GOT3 (cell line): ENCODE data around the gene PTTG1.

ENCODE experiments used
- DNase-seq: peaks from one replicate; lab custom pipeline; 2025; ENCODE audit warnings: mixed read lengths; lab: John Stamatoyannopoulos, UW

PTTG1 gene

DNA sequence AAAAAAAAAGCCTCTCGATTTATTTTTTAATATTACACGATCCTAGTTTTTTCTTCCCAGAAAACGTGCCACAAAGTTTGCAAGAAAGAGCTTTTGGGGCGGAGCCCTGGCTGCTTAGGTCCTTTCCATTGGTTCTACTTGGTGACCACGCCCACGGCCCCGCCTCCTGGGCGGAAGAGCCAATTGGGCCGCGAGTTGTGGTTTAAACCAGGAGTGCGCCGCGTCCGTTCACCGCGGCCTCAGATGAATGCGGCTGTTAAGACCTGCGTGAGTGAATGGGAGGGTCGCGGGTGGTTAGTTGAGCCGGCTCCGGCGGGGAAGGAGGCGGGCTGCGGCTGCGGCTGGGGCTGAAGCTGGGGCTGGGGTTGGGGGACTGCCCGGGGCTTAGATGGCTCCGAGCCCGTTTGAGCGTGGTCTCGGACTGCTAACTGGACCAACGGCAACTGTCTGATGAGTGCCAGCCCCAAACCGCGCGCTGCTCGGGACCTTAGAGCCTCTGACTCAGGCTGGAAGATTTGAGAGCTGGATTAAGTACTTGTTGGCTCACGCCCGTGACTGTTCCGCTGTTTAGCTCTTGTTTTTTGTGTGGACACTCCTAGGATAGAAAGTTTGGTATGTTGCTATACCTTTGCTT is at the start of gene PTTG1:
TSS of gene PTTG1 (plus strand) at position 231 of the 634 bp plus-strand sequence. CDS start 458 bp downstream, outside the sequence.
- DNase-seq, result peak; percentile 84

DNA sequence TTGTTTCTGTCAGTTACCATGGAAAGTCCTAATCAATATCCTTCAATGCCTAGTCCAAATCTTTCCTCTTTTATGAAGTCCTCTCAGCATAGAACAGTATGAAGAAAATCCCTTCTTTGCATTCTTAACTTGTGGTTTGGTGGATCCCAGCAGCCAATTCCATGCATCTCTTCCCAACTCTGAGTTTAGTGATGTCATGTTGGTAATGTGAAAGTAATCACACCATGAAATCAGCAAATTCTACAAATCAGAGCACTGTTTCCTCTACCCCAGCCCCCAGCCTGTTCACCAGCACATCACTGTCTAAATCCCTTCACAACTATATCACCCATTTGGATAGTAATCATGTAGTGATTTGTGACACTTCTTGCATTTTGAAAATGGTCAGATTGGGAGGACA is 46.5 kb upstream of the PTTG1 start:
- no peak for DNase-seq

DNA sequence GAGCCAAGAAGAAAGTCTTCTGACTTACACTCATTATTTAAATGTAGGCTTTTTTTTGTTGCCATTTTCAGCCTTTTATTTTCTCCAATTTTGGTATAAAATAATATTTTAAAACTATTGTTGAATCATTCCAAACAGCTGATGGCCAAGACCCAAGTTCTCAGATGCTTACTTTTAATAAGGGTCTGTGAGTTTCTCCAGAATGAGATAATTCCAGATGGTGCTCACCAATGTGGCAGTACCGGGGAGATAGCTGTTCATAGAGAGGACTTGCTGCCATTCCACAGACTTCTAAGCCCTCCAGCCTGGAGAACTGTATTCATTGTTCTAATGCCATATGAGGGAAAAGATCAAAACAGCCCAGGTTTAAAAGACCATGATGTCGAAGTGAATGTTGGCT is 46.0 kb upstream of the PTTG1 start:
- DNase-seq, result no peak

DNA sequence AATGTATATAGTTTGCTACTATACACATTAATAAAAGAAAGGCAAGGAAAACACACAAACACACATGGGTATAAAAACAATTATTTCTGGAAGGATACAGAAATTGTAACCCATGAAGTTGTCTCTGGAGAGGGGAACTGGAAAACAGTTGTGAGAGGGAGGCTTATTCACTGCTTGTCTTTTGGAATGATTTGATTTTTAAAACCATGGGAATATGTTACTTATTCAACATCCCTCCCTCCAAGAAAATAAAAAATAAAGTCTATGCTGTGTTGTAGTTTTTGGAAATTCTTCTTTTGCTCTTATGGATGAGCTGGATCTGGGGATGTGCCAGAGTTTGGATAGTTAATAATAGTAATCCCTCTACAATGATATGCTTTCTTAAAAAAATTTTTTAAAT is 45.2 kb upstream of the PTTG1 start:
- DNase-seq, result no peak

DNA sequence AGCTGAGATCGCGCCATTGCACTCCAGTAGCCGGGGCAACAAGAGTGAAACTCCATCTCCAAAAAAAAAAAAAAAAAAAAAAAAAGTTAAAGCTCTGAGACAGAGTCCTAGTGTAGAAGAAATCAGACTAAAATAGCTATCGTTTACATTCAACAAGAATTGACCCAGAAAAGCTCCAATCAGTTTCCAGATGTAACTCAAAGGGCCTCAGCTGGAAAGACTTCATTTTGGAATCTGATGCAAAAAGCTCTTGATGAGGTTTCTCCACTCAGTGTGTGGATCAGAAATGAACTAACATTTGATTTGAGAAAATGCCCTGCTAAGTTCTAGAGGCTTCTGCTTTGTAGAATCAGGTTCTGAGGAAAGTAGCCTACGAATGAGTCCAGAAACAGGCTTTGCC is 44.0 kb upstream of the PTTG1 start:
- no peak for DNase-seq

DNA sequence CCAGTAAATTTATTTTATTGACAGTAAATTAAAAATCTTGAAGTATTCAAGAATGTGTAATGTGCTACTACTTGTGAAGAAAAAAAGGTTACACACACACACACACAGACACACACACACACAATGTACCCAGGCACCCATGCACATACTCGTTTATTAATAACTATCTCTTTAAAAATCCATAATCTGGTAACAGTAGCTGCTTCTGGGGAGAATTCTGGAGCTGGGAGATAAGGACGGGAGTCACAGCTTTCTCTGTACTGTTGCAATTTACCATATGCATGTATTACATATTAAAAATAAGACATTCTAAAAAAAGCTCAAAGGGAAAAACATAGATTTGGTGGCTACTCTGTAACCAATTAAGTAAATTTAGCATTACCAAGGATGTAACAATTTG is 43.3 kb upstream of the PTTG1 start:
- no peak for DNase-seq

DNA sequence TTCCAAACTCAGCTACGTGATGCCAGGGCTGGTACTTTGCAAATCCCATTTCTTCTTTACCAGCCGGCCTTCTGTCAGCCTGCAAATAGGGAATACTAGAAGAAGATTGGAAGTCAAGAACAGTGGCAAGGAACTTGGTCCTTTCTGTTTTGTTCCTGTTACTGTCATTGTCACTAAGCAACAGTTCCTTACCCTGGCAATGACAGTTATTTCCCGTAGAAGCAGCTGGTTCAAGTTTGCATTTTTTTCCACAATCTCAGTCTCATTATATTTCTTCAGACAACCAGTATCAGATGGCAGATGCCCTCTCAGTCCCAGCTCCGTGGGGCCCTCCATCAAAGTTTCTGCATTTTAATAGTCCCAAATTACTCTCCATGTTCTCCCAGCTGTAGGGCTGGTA is 42.1 kb upstream of the PTTG1 start:
- no peak for DNase-seq

DNA sequence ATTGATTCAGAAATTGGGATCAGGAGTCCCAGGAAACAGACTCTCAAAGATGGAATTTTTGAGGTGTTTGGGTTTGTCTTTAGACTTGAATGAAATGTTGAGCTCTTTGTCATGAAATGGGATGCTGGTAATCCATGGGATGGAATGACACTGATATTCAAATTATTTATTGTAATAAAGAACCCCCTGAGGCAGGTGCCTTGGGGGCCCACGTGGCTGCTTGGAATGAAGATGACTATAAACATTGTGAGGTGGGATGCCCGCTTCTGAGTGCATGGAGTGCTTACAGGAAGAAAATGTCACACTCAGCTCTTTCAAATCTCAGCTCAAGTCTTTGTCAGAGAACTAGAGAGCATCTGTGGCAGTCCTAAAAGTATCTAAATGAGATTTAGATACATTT is 41.6 kb upstream of the PTTG1 start:
- no peak for DNase-seq

DNA sequence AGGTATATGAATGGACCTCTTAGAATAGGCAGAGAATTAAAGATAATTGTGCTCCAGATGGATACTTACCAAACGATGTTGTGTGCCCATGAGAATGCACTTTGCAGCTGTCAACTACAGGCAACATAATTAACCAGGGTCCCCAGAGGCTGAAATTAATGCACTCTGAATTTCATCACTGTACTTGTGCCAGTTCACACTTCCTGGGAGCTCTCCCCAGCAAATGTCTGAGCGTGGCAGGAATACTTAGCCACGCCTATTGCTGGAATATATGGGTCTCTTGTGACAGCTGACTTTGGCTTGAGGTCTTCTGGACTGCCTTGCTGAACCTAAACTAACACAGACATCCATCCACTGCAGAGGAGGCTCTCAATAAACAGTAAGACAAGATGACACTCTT is 39.3 kb upstream of the PTTG1 start:
- no peak for DNase-seq

DNA sequence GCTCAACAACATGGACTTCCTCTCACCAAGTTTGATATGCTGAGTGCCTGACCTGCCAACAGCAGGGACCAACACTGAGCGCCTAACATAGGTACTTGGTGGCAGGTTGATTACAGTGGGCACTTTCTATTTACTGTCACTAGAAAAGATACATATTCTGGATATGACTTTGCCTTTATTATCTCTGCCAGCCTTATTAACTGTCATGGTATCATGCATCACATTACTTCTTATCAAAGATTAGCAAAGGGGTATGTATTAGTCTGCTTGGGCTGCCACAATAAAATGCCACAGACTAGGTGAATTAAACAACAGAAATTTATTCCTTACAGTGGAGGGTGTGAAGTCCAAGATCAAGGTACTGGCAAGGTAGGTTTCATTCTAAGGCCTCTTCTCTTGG is 37.0 kb upstream of the PTTG1 start:
- DNase-seq, result no peak

DNA sequence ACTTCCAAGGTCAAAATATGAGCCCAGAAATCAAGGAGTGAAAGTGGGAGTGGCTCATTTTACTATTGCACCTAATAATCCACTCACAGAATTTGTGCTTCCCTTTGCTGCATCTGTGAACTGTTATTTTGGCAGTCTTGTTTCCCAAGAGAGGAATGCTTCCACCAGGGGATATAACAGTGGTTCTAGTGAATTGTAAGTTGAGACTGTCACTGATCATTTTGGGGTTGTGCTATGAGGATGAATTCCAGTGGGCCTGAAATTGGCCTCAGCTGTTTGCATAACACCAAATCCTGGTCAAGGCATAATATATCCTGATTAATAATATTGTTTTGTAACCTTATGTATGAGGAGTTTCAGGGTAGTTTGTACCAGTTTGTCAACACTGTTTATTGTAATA is 36.2 kb upstream of the PTTG1 start:
- DNase-seq, result no peak

DNA sequence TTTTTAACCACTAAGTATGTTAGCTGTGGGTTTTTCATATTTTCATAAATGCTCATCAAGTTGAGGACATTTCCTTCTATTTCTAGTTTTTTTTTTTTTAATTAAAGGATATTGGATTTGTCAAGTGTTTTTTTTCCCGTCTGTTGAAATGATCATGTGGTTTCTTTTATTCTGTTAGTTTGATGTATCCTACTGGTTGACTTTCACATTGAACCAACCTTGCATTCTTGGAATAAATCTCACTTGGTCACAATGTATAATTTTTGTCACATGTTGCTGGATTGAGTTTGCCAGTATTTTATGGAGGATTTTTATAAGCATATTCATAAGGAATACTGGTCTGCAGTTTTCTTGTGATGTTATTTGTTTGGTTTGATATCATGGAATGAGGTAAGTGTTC is 34.2 kb upstream of the PTTG1 start:
- no peak for DNase-seq

DNA sequence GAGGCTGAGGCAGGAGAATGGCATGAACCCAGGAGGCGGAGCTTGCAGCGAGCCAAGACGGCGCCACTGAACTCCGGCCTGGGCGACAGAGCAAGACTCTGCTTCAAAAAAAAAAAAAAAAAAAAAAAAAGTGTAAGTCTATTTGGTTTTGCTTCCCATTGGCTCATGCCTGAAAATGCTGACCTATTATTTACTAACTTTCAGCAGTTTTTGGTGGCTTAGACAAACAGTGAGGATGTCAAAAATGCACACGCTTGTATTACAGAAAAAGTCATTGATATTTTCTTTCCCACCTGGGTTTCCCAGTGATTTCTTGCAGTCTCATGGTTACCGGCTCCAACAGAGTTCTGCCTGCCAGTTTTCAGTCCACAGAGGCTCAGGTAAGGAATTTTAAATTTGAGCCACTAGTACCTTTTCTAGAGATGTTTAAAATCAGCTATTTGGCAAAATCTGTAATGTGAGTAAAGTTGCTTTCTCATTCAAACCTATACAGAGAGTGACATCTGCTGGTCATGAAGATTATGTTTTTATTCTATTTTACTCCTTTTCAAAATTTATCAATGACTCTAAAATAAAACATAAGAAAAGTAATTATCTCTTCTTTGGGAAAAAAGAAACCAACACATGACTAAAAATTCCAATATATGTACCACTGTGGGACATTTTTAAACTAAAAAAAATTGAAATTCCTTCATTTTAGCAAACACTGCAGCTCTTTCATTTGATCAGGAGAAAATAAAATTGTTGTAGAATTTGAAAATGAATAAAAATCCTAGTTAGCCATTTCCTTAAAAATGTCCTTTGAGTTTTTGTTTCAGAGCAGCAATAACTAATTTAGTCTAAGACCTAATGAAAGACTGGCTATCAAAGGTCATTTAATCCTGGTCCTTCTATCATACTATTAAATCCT is 30.6 kb upstream of the PTTG1 start:
- no peak for DNase-seq

DNA sequence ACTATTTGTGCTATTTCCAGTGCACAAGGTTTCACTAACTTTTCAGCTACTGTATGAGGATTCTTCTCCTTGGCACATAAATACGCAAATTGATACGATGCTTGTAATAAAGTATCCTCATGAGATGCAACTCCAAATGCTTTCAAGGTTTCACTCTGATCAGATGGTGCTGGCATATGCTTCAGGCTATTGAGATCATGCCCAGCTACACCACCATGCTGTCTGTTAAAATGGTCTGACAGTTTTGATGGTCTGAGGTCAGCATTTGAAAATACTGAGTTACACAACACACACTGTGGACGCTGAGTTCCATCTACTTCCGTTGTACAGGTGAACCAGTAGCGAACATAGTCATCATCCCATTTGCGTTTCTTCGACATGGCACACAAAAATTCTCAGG is 26.5 kb upstream of the PTTG1 start:
- no peak for DNase-seq

DNA sequence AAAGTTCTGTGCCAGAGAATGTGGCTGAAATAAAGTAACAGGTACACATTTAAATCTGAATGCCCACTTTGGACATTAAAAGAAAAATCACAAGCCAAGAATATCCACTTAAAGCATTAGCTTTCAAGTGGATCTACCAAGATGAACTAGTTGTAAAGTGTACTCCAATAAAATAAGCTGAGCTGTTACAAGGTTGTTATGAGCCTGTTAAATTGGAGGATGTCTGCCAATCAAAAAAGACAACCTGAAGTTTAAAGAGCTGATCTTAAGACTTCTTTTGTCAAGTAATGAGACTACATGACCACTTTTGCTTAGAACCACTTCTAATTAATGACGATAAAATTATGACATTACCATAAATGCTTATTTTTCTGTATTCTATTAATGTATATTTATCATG is 24.2 kb upstream of the PTTG1 start:
- DNase-seq, result no peak

DNA sequence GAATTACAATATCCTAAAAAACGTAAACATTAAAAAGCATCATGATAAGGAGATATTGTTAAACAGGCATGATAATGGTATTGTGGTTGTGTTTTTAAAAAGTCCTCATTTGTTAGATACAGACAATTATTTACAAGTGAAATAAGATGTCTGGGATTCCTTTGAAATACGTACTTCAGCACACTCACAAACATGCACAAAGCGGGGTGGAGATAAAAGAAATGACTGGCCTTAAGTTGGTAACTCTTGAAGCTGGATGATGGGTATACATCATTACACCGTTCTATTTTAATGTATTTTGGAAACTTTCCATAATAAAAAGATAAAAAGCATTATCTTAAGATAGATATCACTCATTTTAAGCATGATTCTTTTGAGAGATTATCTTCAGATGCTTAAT is 22.8 kb upstream of the PTTG1 start:
- DNase-seq, result no peak

DNA sequence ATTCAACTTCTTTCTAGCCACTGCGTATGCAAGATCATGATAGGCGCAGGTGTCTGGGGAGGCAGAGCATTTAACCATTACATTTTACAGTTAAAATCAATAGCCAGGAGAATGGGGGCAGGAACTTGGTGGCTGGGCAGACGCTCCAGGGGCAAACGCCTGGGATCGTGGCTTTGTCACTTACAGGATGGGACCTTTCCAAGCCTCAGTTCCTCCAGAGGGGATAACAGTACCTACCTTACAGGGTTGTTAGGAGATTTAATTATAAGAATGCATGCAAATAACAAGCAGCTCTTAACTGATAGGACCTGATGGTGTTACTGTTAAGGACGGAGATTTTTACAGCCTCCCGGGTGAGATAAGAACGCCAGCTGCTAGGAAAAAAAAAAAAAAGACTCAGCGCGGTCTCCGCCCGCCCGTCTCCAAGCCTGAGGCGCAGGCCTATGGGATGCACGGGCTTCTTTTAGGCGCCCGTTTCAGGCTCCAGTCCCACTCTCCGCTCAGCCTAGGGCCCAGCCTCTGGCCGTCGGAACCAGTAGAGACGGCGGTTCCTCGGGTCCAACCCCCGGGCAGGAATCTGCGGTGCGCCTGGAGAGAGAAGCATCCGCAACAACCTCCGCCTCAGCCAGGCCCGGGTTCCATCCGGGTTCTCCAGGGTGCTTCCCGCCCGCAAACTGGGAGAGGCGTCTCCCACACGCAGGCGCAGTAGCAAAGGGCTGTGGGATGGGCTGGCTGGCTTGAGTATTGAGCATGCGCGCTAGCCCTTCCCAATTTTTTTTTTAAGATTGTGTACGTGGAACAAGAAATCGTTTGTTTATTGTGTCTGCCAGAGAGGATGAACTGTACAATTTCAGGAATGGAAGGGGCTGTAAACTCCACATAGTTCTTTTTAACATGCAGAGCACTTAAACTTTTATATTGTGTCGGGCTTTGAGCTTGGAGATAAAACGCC is 22.0 kb upstream of the PTTG1 start, which contains the start of gene FAM200C:
TSS of gene FAM200C (minus strand) at position 653 of the 952 bp plus-strand sequence. CDS start 4,564 bp downstream, outside the sequence.
- peak; percentile 85 for DNase-seq

DNA sequence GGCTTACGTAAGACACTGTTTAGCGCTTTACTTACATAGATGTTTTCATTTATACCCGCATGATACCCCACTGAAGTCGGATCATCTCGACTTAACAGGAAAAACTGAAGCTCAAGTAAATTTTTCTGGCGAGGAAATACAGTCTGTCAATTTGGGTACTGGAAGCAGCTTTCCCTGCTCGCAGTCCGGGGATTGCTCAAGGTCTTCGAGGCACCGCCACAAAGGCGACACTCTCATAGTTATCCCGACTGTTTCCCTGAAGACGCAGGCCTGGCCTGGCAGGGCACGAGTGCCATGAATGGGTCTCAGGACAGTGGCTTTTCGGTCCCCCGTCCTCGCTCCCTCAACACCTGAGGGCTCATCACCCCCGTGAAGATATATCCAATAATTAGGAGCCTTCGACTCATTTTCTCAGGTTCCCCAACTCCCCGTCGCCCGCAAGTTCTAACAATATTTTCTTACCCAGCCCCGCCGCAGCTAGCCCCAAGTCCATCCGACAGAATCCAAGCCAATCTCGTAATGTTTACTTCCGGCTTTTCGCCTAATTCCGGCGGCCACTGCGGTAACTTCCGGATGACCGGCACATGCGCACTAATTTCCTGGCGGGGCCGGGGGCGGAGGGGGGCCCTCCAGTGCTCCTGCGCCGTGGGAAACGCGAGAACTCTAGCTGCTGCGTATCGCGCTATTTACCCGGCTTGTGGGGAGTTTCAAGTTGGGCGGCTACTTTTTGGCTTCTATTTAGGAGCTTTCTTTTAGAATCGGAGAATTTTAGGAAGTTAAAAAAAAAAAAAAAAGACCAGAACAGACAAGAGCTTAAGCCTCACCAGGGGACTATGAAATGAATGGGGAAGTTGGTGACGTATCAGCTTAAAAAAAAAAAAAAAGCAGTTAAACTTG is 2.8 kb upstream of the PTTG1 start, which contains the start of gene SLU7:
TSS of gene SLU7 (minus strand) at position 521 of the 897 bp plus-strand sequence. CDS start 3,787 bp downstream, outside the sequence.
- DNase-seq, result peak; percentile 94

DNA sequence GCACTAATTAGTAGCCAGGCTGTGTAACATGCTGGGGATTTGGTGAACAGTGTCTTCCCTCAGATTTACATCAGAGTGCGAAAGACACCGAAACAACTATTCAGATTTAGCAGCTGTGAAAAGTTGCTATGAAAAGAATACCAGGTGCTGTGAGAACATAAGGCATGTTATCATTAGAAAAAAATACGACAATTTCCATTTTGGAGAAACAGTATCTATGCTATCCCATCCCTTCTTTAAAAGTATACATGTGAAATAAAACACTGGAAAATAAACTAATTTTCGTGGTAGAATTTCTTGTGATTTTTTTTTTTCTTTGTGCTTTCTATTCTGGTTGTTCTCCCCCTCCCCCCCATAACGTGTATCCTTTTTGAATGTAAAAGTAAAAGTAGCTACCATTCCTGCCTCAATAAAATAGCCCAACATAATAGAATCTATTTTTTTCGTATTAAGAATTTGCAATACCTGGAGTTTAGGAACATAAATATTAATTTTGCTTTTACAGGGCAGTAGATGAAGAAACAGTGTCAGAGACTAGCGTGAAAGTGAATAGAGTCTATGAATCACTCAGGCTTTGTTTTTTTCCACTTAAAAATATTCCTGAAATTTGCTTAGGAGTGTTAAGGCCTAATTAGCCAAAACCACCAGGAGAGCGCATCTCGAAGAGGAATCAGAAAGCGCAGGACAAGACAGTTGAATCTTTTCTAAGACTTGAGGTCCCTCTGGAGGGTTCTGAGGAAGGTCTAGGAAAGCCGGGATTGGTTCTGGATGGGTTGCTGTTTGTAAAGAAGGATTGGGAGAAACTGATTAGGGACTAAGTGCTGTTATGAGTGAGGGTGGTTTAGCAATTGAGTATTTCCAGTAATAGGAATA is 2.0 kb upstream of the PTTG1 start:
- DNase-seq, result no peak

DNA sequence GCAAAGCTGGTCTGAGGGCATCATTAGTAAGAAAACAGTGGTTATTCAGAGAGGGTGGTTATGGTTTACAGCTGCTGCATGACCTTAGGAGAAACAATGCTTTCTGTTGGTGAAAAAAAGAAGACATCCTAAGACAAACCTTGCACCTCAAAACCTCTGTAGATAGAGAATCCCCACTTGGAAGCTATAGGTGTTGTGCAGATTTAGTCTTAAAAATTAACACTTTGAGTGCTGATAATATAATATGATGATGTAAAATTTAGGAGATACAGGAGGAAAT is 1.4 kb upstream of the PTTG1 start:
- DNase-seq, result no peak
